T follicular helper cell (primary cell): ENCODE data around the gene FGF14.

ENCODE experiments used
- DNase-seq: peaks from one replicate; pipeline ENCODE4 v3.0.0-alpha.2; 2020; ENCODE audit warnings: low read depth
- total RNA-seq, 2 experiments: gene quantifications; one replicate each; lab custom pipeline; 2026; lab: John Stamatoyannopoulos, UW

Gene FGF14
- total RNA-seq, result 0 to 0.48 reads per million in 2 experiments

DNA sequence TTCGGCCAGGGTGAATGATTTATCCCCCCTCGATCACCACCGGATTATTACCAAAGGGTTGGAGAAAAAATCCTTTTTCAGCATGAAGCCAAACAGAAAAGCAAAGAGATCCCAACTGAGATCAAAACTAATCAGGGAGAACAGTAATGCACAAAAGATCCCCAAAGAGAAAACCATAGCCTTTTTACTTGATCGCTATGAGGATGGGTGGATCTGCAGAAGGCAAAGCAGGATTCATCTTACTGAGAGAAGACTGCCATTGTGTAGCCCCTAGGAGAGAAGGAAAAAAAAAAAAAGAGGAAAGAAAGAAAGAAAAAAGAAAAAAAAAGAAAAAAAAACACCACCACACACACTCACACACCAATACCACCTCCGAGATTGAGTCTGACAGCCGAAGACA lies at the start of gene FGF14:
Gene FGF14, minus strand, starts transcription at position 283 of the 400 bp plus-strand sequence.
- no peak for DNase-seq

- DNase-seq, result no peak
Observed at GRCh38 chr13:102443249-102443648, 41.4 kb upstream of the FGF14 start.

GRCh38 chr13:102441085-102441484 lies 39.2 kb upstream of the FGF14 start:
- no peak for DNase-seq

- DNase-seq, result no peak
Observed at GRCh38 chr13:102440259-102440936, 38.5 kb upstream of the FGF14 start.

- no peak for DNase-seq
Observed at GRCh38 chr13:102422690-102423089, 20.8 kb upstream of the FGF14 start.

DNA sequence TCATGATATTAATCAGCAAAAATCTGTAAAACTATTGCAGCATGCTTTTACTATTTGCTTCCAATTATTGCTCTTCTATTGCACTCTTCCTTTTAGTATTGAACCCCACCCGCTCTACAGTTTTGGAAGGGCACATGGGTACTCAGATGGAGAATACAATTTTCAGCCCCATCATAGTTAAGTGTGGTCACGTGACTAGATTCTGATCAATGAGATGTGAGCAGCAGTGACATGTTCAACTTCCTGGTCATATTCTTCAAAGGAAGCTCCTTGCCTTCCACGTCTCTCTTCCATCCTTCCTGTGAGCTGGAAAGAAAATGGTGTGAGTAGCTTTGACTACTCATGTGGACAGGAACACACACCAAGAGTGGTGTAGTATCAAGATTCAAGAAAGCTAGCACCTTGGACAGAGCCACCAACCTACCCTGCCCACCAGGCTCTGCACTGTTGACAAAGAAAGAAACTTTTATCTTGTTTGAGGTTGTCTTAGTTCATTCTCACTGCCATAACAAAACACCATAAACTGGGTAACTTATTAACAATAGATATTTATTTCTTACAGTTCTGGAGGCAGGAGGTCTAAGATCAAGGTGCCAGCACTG lies 3.8 kb upstream of the FGF14 start:
- DNase-seq, result no peak

DNA sequence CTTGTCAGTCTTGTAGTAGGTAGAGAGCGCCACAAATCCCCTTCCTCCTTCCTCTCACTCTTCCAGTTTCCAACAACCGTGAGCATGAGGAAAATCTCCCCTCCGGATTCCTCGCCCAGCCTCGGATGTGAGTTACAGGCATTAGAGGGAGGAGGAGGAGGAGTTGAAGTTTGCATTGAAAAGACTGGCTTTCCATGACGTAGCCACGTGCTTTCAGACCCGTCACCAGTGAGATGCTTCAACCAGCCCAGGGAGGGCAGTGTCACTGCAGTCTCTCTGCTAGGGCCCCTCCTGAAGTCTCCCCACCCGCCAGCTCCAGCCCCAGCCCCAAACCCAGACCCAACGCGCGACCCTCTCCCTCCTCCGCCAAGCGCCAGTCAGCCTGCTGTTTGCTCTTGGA lies 442 bp upstream of the FGF14 start:
- DNase-seq, result no peak

DNA sequence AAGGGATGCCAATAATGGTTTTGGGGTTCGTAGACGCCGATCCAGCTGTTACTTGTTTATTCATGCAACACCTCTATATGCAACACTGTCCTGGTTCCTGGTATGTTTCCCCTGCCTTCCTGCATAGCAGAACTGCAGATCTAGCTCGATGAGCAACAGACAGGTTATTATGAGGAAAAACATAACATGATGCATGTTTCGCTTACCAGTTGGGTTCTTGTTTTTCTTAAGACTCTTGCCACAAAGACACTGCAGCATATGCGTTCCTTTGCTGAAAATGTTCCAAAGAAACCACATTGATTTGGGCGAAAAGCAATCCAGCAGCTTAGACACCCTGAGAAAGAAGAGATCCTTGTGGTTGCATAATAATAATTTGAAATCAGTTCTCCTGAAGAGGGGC lies 583 bp downstream of the FGF14 start:
- DNase-seq, result no peak

GRCh38 chr13:102400675-102401145 lies 1.1 kb downstream of the FGF14 start:
- no peak for DNase-seq

DNA sequence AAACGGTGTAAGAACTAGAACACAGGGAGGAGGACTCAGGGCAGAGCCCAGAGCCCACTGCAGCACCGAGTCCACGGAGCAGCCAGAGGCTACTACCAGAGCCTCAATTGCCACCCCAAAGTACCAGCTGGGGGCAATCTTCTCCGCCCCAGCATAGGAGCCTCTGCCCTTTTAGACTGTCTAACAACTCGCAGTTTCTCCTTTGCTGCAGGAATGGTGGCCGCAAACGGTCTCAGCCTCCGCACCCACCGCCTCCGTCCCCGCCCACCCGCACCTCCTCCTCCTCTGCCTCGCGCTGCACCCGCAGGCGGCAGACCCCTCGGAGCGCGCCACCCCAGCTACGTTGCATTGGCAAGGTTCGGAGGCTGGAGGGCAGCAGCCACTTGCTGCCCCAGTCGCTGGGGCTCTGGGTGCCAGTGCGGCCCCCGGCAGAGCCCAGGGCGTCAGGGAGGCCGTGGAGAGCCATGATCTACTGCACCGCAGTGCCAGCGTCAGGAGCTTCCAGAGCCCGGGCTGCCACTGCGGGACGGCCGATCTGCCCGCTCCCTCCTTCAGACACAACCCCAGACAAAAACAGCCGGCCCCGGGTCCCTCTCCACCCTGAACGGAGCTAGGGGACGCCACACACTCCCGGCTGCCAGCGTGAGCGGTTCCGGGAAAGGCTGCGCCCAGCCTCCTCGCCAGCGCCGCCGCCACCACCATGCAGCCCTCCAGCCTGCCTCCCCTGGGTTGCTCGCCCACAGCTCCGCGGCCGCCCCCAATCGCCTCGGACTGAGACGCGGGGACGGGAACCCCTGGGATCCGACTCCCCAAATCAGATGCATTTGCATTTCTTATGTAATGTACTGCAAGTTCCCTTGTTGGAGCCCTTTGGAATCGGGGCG lies 1.8 kb downstream of the FGF14 start:
- no peak for DNase-seq

DNA sequence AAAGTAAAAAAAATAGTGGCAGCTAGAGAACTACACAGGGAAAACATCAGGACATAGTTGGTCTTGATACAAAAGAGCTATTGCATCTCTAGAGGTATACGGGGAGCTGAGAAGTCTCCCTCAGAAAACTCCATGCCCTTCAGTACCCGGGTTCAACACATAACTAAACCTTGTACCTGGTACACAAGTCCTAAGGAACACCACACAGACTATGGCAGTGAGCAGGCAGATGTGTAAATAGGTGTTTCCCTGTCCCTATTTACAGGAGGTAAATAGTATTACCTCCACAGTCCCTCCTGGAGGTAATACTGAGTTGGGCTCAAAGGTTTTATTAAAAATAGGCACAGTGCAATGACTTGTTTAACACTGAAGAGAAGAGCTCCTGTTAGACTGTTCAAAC lies 5.9 kb downstream of the FGF14 start:
- DNase-seq, result no peak

GRCh38 chr13:102395174-102395573 lies 6.7 kb downstream of the FGF14 start:
- DNase-seq, result no peak

GRCh38 chr13:102394158-102395053 lies 7.4 kb downstream of the FGF14 start:
- DNase-seq, result peak; percentile 92

DNA sequence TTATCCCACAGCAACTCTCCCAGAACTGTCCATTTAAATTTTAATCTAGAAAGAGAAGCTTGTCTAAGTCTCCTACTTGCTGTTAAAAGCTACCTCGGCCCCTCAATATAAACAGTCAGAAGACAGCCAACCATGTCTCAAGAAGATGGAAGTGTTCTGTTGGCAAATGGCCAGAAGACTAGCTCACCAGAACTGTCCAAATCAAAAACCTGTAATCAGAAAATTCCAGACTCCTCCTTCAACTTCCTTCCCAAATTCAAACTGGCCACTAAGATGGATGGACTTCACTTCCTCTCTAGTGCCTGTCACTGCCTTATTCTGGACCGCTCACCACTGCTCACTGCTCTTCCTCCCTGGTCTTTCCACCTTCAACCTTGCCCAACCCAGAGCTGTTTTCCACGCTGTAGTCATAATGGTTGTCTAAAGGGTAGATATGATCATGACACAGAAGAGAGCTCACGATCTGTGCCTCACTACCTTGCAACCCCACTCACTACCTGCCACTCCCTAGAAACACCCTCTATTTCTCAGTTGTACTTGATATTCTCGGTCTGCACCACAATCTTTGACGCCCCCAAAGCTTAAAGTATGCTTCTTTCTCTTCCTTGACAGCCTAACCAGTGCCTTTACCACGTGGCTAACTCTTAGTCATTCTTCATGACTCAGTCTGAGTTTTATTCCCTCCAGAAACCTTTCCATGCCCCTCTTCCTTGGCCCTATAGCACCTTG lies 9.2 kb downstream of the FGF14 start:
- no peak for DNase-seq

DNA sequence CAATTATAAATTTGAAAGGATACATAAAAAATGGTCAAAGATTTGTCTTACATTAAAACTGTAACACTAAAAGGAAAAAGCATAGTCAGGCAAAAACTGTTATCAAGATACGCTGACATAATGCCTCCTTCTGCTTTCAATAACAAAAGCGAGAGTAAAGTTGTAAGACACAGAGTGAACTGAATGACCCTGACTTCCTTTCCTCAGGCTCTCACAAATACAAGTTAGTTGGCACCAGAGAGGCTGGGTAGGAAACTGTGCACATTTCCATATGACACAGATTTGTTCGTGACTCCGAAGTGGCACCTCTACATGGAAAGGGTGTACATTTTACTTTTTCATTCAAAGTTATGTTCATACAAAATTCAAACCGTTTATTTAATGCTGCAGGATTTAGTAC lies 15.4 kb downstream of the FGF14 start:
- DNase-seq, result no peak

- no peak for DNase-seq
Observed at GRCh38 chr13:102380012-102380411, 21.8 kb downstream of the FGF14 start.

DNA sequence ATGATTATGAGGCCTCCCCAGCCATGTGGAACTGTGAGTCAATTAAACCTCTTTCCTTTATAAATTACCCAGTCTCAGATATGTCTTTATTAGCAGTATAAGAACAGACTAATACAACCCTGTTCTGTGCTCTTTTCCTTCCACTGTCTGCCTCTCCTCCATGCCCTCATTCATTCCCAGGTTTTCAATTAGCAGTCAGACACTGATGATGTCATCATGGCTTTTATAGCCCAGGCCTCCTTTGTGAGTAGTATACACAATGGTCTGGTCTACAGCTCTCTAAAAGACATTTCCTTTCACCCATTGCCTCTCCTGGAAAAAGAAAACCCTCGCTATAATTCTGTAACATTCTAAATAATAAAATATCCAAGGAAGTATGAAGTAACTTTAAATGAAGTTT lies 25.5 kb downstream of the FGF14 start:
- DNase-seq, result no peak

- no peak for DNase-seq
Observed at GRCh38 chr13:102374726-102375125, 27.1 kb downstream of the FGF14 start.

GRCh38 chr13:102374233-102374632 lies 27.6 kb downstream of the FGF14 start:
- no peak for DNase-seq

- DNase-seq, result no peak
Observed at GRCh38 chr13:102373221-102373620, 28.6 kb downstream of the FGF14 start.

DNA sequence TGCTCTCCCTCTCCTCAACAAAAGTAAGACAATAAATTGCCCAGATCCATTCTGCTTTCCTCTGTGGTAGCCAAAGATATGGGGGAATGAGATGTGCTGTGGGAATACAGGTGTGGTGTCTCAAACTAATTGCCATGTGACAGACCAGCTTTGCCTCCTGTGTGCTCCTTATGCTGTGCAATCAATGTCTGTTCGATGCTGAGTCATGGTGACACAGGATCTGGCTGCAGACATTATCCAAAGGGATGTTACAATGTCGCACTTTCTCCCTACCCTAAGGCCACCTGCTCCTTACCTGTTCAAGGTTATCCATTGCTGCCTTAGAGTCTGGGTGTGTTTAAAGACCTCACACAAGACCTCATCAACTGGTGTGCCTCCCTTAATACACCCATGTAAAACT lies 32.5 kb downstream of the FGF14 start:
- no peak for DNase-seq
